M059J (cell line): ENCODE results near the gene PLAAT3. TPM values are rescaled to one million over a fixed set of nuclear protein-coding genes. Genes with fewer than 3 reads are reported as not detected.
A peak's percentile ranks its signal among the peaks of the same experiment; 100 is the strongest.
"Not testable (repeated sequence)": the region's sequence is repeated elsewhere in the genome, so short reads cannot be mapped to it uniquely, and the experiment has no call there.

Source experiments
- DNase-seq: peaks from one replicate; pipeline ENCODE4 v3.0.0-alpha.2; 2012; ENCODE audit warnings: low read depth
- total RNA-seq: library from RNA; depleted of rRNA; stranded (reverse); fragments of >200 nt; shearing (Covaris generic); gene quantifications from 2 replicates; pipeline ENCODE4 v1.2.3, GENCODE V29; 2014; rRNA removed

Gene PLAAT3
- total RNA-seq, 1 experiment from 2014 or later: 36.5 TPM

DNA sequence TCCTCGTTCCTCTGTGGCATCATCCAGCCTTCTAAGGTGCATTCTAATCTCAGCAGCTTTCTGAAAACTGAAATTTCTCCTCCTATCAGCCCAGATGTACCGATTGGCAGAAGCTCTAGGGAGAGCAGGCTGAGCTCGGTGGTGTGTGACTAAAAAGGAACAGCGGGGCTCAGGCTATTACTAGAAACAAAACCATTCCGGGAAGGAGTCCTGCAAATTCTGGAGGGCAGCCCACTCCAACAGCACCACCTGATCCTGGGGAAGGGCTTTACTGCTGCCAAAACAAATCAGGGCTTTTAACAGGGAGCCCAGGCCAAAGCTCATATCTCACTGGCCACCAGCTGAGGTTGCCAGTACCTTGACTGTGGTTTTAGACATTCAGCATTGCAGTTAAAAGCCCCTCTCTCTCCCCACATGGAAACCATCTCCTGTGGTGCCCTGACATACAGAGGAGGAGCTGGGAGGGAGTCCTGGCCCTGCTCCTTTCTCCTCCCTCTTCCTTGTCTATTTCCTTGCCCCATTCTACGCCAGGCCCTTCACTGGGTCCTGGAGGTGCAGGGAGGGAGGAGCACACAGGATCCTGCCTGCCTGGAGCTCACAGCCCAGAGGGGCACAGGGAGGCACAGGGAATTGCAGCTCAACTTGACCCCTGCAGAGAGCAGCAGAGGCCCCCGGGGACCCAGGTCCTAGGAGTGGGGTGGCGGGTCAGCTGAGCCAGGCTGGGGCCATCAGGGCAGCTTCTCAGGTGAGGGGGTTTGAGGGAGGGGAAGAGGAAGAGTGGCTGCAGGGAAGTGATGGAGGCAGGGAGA is 76.7 kb downstream of the PLAAT3 start:
- peak; percentile 70 for DNase-seq

DNA sequence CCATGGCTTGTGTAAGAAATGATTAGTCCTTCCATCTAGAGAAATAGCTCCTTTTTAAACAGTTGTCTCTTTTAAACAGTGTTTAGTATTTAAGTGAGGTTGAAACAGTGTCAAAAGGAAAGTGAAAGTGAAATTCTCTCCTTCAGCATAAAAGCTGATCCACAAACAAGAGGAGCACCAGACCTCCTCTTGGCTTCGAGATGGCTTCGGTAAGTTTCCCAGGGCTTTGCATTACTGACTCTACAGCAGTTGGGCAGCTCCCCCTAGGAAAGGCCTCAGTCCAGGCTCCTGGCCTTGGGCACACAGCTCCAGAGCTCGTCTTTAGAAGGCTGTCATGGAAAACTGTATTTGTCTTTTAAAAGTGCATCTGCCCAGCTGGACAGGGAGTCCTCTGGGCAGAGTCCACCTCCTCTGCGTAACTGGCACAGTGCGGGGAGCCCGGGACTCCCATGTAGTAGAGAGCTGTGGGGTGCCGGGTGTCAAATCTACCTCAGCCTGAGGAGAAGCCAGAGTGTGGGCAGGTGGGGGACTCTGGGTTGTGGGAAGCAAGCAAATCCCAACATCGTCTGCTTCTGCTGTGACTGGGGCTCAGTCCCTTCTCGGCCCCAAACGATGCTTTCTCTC is 77.5 kb downstream of the PLAAT3 start, which contains the start of gene PLAAT4:
TSS of gene PLAAT4 (plus strand) at position 140 of the 624 bp plus-strand sequence. CDS start at position 201, 61 bp downstream.
- peak; percentile 74 for DNase-seq

DNA sequence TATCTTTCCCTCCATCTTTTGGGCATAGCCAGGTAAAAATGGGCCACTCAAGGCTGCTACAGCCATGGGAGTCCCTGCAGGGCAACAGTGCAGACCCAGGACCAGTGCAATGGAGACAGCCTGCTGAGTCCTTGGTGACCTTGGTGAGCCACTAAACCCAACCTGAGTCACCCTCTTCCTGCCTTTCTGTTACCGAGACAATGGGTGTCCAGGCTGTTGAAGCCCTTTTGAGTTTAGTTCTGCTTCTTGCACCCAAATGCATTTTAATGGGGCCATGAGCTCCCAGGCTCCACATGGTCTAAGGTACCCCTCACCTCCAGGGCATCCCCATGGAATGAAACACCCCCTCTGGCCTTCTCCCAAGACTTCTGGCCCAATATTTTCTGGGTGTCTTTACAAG is 78.5 kb downstream of the PLAAT3 start:
- DNase-seq: peak; percentile 72

DNA sequence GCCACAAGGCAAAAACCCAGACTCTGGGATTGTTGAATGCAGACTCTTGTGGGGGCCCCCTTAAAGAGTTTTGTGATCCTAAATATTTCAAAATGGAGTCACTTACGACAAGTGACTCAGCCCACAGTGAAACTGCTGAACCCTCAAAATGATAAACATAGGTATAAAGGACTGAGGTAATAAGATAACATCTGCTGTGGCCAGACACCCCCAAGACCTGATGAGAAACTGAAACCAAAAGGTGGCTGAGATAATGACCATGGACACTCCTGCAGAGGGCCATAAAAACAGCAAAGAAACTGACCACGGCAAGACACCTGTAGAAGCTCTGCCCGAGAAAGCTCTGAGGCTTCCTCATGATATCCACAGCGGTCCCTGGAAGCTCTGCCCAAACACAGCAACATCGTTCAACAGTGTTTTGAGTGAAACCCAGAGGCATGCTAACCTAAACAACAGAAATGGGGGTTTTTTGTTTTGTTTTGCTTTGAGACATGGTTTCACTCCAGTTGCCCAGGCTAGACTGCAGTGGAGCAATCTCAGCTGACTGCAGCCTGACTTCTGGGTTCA is 79.3 kb downstream of the PLAAT3 start:
- DNase-seq: peak; percentile 55

- no peak for DNase-seq
Observed at GRCh38 chr11:63534076-63534475, 80.2 kb downstream of the PLAAT3 start.

- peak; percentile 21 for DNase-seq
Observed at GRCh38 chr11:63532799-63533475, 81.3 kb downstream of the PLAAT3 start.

GRCh38 chr11:63532117-63532516 is 82.1 kb downstream of the PLAAT3 start:
- no peak for DNase-seq

DNA sequence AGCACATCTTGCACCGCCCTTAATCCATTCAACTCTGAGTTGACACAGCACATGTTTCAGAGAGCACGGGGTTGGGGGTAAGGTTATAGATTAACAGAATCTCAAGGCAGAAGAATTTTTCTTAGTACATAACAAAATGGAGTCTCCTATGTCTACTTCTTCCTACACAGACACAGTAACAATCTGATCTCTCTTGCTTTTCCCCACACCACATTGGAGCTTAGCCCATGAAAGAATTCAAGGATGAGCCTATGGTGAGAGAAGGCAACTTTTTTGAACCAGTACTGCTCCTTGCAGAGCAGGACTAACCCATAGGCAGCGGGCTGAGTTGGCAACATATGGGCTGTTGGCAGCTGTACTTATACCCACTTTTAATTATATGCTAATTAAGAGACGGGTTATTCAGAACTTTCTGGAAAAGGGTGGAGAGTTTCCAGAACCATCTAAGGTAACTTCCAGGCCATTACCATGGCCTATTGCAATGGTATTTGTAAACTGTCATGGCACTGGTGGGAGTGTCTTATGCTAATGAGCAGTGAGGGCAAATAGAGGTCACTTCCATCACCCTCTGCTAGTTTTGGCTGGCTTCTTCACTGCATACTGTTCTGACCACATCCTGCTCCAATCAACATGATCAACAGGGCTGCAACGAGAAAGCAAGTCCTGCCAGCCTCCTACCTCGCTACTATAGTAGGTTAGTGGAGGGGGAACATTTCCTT is 83.0 kb downstream of the PLAAT3 start:
- DNase-seq: peak; percentile 93

- DNase-seq: no peak
Observed at GRCh38 chr11:63530021-63530420, 84.2 kb downstream of the PLAAT3 start.

DNA sequence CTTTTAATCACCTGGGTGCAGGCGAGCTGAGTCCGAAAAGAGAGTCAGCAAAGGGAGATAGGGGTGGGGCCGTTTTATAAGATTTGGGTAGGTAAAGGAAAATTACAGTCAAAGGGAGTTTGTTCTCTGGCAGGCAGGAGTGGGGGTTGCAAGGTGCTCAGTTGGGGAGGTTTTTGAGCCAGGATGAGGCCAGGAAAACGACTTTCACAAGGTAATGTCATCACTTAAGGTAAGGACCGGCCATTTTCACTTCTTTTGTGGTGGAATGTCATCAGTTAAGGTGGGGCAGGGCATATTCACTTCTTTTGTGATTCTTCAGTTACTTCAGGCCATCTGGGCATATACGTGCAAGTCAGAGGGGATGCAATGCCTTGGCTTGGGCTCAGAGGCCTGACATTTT is 84.9 kb downstream of the PLAAT3 start:
- DNase-seq: not testable (repeated sequence)

DNA sequence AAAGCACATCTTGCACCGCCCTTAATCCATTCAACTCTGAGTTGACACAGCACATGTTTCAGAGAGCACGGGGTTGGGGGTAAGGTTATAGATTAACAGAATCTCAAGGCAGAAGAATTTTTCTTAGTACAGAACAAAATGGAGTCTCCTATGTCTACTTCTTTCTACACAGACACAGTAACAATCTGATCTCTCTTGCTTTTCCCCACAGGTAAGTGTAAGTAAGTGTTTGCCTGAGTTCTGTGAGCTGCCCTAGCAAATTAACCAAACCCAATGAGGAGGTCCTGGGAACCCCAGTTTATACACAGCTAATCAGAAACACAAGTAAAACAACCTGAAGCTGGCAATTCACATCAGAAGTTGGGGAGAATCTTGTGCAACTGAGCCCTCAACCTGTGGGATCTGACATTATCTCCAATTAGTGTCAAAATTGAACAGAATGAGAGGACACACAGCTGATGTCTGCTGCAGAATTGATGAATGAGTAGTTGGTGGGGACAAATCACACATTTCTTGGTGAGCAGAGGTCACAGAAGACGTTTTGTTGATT is 85.4 kb downstream of the PLAAT3 start:
- not testable (repeated sequence) for DNase-seq

DNA sequence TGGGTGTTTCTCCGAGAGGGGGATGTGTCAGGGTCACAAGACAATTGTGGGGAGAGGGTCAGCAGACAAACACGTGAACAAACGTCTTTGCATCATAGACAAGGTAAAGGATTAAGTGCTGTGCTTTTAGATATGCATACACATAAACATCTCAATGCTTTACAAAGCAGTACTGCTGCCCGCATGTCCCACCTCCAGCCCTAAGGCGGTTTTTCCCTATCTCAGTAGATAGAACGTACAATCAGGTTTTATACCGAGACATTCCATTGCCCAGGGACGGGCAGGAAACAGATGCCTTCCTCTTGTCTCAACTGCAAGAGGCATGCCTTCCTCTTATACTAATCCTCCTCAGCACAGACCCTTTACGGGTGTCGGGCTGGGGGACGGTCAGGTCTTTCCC is 86.1 kb downstream of the PLAAT3 start:
- DNase-seq: not testable (repeated sequence)

- DNase-seq: no peak
Observed at GRCh38 chr11:63527667-63528066, 86.6 kb downstream of the PLAAT3 start.

Other genes starting within 250 kb of the PLAAT3 start
- gene SLC22A9, start 244.6 kb downstream of the PLAAT3 start, total RNA-seq: not detected in 2 replicates
- gene PLAAT5, start 123.3 kb downstream of the PLAAT3 start, total RNA-seq: not detected in 2 replicates
- not detected in 2 replicates for gene LGALS12, start 108.3 kb downstream of the PLAAT3 start, total RNA-seq
- 81.0 and 90.7 TPM in 2 replicates for gene PLAAT4, start 77.6 kb downstream of the PLAAT3 start, total RNA-seq
- 2.8 TPM in 1 of 2 replicates, not detected in the other for gene PLAAT2, start 51.1 kb downstream of the PLAAT3 start, total RNA-seq
- gene ATL3, start 56.9 kb upstream of the PLAAT3 start, total RNA-seq: 51.3 and 80.4 TPM in 2 replicates
- 142 and 175 TPM in 2 replicates for gene RTN3, start 67.1 kb upstream of the PLAAT3 start, total RNA-seq
- 4.0 and 5.7 TPM in 2 replicates for gene ZFTA, start 154.3 kb upstream of the PLAAT3 start, total RNA-seq
- 15.3 and 28.2 TPM in 2 replicates for gene SPINDOC, start 199.0 kb upstream of the PLAAT3 start, total RNA-seq
- 14.5 and 20.4 TPM in 2 replicates for gene MARK2, start 224.7 kb upstream of the PLAAT3 start, total RNA-seq